Stimulated activated CD4-positive, alpha-beta T cell treated with anti-CD3 and anti-CD28 coated beads, Interleukin-4, amount 100 ng/mL, for 1 hour (primary cell): ENCODE measurements around the gene LRRFIP2.
"Not testable (repeated sequence)": the region's sequence is repeated elsewhere in the genome, so short reads cannot be mapped to it uniquely, and the experiment has no call there.

ENCODE experiments used
- DNase-seq: peaks from one replicate; pipeline ENCODE4 v3.0.0-alpha.2; 2020

LRRFIP2 gene, protein sequence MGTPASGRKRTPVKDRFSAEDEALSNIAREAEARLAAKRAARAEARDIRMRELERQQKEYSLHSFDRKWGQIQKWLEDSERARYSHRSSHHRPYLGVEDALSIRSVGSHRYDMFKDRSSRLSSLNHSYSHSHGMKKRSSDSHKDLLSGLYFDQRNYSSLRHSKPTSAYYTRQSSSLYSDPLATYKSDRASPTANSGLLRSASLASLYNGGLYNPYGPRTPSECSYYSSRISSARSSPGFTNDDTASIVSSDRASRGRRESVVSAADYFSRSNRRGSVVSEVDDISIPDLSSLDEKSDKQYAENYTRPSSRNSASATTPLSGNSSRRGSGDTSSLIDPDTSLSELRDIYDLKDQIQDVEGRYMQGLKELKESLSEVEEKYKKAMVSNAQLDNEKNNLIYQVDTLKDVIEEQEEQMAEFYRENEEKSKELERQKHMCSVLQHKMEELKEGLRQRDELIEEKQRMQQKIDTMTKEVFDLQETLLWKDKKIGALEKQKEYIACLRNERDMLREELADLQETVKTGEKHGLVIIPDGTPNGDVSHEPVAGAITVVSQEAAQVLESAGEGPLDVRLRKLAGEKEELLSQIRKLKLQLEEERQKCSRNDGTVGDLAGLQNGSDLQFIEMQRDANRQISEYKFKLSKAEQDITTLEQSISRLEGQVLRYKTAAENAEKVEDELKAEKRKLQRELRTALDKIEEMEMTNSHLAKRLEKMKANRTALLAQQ

DNA sequence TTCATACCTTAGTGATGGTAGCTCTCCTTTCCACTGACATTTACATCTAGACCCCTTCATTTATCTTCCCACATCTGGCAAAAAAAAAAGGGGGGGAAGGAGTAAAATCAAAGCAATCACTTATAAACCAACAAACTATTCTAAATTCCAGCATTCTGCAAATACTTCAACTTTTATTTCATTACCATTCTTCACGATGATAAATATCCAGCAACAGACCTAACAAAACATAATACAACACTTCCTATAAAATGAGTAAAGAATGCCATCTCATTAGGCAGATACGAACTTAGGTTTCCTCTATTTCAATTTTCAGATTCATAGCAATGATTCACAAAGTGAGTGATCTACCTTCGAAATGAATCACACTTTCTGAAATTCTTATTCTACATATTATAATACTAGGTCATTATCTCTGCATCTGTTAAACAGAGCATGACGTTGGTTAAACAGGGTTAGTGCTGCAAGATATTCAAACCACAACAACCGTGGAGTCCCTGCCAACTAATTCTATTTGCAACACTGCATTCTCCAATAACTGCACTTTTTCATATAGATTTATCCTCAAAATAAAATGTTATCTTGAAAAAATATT, at the start of gene LRRFIP2:
TSS of gene LRRFIP2 (minus strand) at position 51 of the 595 bp plus-strand sequence. CDS start 25,599 bp downstream, outside the sequence.
- DNase-seq = no peak

- DNase-seq = no peak
Observed at GRCh38 chr3:37223576-37223975, 49.2 kb upstream of the LRRFIP2 start.

- DNase-seq = no peak
Observed at GRCh38 chr3:37223141-37223558, 48.8 kb upstream of the LRRFIP2 start.

- DNase-seq = not testable (repeated sequence)
Observed at GRCh38 chr3:37222542-37222941, 48.2 kb upstream of the LRRFIP2 start.

DNA sequence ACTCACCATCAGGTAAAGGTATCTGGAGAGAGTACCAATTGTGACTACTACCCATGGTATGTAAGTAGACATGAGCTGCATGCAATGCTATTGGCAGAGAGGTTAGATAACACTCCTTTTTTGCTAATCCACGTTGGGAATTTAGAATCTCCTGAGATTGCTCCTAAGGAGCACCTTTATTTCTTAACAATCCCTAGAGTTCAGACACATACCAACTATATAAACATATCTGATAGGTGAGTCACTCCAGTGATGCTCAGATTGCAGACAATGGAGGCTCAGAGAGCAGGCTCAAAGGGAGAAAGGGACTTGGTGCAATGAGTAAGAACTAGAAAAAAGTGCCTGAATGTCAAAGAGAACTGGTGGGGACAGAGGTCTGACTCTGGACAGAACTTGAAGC, 47.0 kb upstream of the LRRFIP2 start:
- no peak for DNase-seq

DNA sequence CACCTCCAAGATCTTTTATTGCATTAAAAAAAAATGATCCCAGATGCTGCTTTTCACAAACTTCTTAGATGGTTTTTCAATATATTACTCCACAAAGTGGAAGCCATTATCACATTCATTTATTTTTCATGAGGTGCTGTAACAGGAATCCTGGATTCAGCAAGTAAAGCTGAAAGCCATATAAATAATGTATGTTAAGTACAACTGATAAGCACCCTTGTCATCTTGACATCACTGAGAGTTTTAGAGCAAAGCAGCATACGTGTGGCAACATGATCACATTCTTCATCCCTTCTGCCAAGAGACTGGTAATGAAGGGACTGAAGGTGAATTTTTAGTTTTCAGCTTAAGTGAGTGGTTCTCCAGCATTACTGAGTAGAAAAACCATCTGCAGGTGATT, 44.9 kb upstream of the LRRFIP2 start:
- DNase-seq = no peak

GRCh38 chr3:37218206-37218605, 43.8 kb upstream of the LRRFIP2 start:
- no peak for DNase-seq

DNA sequence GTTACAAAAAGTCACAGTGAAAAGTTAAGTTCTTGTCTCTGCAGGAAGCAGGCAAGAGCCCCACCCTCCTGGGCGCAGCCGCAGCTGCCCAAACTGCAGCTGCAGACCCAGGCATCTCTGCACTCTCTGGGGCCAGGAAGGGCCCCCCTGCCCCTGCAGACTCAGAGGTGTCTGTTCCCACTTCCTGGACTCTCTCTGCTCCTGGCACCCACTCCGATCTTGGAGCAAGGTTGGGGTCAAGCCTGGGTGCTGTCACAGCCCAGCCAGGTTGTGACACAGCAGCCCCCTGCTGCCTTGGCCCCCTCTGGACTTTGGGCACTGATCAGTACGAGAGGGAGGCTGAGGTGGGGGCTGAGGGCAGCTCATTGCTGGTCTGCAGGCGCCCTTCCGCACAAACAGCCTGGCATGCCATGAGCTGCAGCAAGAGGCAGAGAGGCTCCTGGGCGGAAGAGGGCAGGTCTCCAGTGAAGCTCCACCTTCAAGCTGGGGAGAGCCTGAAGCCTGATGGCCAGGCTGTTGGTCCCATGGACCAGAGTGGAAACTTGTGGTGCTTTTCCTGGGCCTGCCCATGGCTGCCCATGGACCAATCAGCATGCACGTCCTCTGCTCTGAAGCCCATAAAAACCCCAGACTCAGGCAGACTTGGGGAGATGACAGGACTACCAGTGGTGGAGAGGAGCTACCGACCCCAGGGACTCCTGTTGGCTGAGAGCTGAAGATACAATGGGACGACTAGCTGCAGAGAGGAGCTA, 42.9 kb upstream of the LRRFIP2 start:
- DNase-seq = no peak

GRCh38 chr3:37216597-37217097, 42.3 kb upstream of the LRRFIP2 start:
- no peak for DNase-seq

DNA sequence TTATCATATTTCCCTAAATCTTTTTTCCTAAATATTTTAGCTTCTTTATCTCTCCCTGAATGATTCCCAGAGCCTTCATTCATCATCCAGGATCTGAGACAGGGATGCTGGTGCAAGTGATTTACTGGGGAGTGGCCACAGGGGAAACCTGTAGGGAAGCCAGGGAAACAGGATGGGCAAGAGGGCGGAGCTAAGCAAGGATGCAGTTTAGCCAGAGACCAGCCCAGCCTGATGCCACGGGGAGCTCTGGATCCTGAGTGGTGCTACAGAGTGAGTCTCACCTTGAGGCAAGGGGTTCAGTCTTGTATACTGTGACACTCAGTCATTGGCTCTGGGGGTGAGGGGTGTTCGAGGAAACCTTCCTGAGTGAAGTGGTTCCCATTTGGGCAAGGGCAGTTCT, 39.7 kb upstream of the LRRFIP2 start:
- DNase-seq = no peak

DNA sequence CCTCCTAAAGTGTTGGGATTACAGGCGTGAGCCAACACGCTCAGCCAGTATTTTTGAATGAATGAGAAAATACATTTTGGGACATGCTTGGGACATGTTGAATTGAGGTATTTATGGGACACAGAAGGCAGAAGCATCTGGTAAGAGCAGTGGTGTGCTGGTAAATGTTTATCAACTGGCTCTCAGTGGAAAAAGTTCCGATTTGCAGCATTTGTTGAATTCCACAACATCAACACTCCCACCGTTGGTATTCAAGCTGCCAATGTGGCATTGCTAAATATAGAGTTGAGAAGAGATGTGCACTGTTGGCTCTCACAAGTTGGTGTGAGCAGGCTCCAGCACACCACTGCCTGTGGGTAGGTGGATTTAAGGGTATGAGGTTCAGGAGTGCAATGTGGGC, 35.8 kb upstream of the LRRFIP2 start:
- DNase-seq = no peak

DNA sequence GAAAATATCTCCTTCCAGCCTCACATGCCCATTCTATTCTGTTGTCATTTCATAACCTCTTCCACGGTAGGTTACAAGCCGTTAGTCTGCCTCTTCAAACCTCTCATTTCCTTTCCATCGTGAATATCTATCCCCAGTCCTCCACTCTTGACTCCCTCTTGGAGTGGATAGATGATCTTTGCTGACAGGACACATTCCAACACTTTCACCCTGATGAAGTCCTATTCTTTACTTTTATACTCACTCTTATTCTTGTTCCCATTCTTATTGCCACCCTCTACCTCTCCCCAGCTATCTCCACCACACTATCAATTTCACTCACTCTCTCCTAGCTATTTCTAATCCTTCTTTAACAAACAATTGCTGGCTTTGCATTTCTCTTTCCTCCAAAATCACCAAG, 34.2 kb upstream of the LRRFIP2 start:
- DNase-seq = not testable (repeated sequence)

GRCh38 chr3:37208008-37208407, 33.6 kb upstream of the LRRFIP2 start:
- not testable (repeated sequence) for DNase-seq

- DNase-seq = not testable (repeated sequence)
Observed at GRCh38 chr3:37206041-37206440, 31.7 kb upstream of the LRRFIP2 start.

DNA sequence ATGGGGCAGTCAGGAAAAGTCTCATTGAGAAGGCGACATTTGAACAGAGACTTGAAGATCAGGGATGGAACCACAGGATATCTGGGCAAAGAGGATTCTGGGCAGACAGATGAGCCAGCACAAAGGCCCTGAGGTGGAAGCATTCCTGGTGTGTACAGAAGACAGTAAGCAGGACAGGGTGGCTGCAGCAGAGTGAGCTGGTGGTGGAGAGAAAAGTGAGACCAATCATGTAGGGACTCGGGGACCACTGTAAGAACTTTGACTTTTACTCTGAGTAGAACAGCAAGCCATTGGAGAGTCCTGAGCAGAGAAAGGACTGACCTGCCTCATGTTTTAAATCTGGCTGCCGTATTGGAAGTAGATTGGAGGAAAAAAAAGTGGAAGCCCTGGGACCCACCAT, 29.9 kb upstream of the LRRFIP2 start:
- DNase-seq = no peak

DNA sequence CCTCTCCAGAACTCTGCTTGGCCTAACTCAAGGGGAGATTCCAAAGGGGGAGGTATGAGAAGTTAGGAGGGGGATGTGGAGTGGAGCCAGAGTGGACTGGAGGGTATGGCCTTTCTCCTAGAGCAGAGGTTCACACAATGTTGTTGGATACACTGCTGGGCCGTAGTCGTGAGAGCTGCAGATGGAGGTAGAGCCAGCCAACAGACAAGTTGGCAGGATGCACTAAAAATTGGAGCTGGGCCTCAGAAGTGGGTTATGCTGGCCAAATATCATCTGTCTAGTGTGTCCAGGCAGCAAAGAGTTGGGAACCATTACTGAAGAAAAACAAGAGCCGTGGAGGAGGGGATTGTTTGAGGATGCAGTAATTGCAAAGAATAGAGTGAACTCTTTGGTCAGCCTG, 27.7 kb upstream of the LRRFIP2 start:
- no peak for DNase-seq

DNA sequence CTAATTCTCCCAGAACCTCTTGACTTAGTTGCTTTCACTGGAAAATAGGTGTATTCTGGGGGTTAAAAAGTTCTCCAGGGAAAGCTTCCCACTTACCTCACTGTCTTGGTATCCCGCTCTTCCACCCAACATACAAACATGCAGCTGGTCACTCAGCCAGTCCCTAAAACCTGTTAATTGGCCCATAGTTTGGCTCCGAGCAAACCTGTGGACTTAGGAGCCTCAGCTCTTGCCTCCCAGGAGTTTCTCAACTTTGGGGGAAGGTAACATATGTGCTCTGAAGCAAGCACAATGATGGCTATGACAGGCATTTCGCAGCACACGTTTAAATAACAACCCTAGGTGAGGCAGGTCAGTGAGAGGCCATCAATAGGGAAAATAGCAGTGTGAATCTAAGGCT, 25.8 kb upstream of the LRRFIP2 start:
- no peak for DNase-seq

- no peak for DNase-seq
Observed at GRCh38 chr3:37198996-37199395, 24.6 kb upstream of the LRRFIP2 start.

GRCh38 chr3:37198547-37198946, 24.2 kb upstream of the LRRFIP2 start:
- no peak for DNase-seq

GRCh38 chr3:37197810-37198371, 23.5 kb upstream of the LRRFIP2 start:
- DNase-seq = no peak

DNA sequence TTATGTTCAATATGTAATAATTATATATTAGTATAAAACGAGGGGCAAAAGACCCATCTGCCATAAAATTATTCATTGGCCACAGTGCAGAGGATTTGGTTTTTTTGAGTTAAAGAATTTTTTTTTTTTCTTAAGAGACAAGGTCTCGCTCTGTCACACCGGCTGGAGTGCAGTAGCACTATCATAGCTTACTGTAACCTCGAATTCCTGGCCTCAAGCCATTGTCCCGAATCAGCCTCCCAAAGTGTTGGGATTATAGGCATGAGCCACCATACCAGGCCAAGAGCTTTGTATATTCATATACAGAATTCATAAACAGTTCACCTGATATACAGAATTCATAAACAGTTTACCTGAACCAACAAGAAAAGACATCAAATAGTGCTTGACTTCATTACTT, 20.2 kb upstream of the LRRFIP2 start:
- DNase-seq = no peak

DNA sequence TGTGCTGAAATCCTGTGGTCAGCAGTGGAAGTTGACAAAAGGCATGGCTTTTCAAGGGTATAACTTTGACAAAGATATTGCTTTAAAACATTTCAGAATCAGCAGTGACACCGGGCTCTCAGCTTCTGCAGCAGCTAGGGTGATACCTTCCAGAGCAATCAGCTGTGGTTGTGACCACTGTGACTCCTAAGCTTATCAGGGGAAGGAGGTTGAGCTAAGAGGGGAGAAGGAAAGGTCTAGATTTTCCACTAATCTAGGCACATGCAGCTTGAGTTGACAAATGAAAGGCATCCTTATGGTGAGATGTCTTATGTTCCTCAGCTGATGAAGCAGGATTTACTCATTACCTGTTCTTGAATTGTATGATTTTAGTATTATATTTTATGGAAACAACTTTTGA, 16.3 kb upstream of the LRRFIP2 start:
- no peak for DNase-seq

DNA sequence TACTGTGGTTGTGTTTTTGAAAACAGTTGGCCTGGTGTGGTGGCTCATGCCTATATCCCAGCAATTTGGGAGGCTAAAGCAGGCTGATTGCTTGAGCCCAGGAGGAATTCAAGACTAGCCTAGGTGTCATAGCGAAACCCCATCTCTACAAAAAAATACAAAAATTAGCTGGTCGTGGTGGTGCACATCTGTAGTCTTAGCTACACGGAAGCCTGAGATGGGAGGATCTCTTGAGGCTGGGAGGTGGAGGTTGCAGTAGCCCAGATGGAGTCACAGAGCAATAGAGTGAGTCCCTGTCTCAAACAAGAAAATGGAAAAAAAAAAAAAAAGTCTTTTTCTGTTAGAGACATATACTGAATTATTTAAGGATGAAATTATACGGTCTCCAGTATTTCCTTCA, 14.7 kb upstream of the LRRFIP2 start:
- no peak for DNase-seq
